Hematopoietic multipotent progenitor cell (in vitro differentiated cells): ENCODE results near the gene VTI1A. TPM values are rescaled to one million over a fixed set of nuclear protein-coding genes. Genes with fewer than 3 reads are reported as not detected.
"Not testable (repeated sequence)": the region's sequence is repeated elsewhere in the genome, so short reads cannot be mapped to it uniquely, and the experiment has no call there.

ENCODE experiments used
- DNase-seq, 3 donors: peaks; one replicate each; pipeline ENCODE4 v3.0.0-alpha.2; 2011 to 2015; ENCODE audit warnings: low read depth in 2 of 3, low spot score in 2 of 3
- total RNA-seq: library from RNA; depleted of rRNA; stranded (reverse); fragments of >200 nt; gene quantifications from one replicate; pipeline ENCODE4 v1.2.3, GENCODE V29; 2012

Gene VTI1A
- total RNA-seq, 1 donor, result 20.7 TPM

- DNase-seq, result no peak
Observed at GRCh38 chr10:112584276-112584675, 137.3 kb downstream of the VTI1A start.

DNA sequence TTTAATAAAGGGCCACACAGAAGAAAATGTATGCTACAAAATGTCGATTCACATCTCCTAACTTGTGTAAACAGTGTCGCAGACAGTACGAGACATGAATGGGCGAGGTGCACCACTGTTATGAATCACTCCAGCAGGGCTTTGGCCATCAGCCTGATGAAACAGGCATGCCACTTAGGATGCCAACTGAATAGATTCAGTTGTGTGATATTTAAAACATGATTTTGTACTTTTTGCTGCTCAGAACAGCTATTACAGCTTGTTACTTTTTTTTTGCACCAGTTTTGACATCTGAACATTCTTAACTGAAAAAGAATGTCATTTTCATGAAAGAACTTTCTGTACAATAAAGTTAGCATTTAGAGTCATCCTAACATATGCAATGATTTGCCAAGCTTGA, 138.1 kb downstream of the VTI1A start:
- DNase-seq, result no peak

GRCh38 chr10:112585960-112586359, 138.9 kb downstream of the VTI1A start:
- DNase-seq, result no peak

GRCh38 chr10:112587729-112588128, 140.7 kb downstream of the VTI1A start:
- no peak for DNase-seq

DNA sequence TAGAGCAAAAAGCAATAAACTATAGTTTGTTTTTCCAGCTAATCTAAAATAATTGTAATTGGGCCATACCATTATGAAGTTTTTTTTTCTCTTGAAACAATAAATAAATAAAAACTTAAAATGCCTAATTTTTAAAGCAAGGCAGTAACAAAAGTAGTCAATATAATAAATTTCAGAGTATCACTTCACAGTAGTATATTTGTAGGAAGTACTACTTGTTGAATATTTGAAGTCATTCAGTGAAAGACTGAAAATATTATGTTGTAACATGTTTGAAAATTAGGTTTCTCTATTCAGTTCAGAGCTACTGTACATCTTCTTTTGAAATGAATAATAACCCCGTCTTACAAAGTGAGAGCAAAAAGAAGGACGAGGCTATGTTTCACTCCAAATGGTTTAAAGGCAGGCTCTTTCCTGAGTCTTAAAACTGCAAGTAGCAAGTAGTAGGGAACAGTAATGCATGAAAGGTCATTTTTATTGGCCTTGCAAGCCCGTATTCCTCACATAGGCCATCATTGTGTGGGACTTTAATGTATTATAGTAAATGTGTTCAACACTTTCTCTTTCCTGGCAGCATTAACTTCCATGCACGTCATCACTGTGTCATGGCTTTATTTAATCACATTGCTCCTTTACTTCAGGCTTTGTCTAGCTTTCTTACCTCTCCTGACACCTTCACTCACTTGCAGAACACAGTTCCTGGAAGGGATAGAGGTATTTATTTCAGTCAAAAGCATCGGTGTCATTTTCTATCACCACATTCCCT, 141.4 kb downstream of the VTI1A start:
- DNase-seq, result no peak

DNA sequence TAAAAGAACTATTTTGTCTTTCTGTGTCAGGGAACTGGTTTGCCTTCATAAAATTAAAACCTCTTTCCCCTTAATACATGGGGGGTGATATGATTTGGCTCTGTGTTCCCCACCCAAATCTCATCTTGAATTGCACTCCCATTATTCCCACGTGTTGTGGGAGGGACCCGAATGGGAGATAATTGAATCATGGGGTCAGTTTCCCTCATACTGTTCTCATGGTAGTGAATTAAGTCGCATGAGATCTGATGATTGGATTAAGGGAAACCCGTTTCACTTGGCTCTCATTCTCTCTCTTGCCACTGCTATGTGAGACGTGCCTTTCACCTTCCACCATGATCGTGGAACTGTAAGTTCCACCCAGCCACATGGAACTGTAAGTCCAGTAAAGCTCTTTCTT, 142.1 kb downstream of the VTI1A start:
- no peak for DNase-seq

- DNase-seq, result not testable (repeated sequence)
Observed at GRCh38 chr10:112590786-112591185, 143.8 kb downstream of the VTI1A start.

DNA sequence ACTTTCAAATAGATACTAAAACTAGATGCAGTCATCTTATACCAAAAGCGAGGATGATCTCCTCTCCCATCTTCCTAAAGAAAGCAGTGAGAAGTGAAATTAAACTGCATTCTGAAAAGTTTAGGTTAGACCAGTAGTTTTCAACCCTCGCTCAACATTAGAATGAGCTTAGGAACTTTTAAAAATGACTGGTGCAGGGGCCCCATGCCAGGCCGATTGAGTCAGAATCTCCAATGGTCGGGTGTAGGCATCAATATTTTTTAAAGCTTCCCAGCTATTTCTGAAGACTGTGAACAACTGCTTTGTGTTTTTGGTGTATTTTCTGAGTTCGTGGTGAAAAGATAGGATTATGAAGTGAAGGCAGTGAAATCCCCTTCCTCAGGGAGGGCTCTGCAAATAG, 146.0 kb downstream of the VTI1A start:
- DNase-seq, result no peak

DNA sequence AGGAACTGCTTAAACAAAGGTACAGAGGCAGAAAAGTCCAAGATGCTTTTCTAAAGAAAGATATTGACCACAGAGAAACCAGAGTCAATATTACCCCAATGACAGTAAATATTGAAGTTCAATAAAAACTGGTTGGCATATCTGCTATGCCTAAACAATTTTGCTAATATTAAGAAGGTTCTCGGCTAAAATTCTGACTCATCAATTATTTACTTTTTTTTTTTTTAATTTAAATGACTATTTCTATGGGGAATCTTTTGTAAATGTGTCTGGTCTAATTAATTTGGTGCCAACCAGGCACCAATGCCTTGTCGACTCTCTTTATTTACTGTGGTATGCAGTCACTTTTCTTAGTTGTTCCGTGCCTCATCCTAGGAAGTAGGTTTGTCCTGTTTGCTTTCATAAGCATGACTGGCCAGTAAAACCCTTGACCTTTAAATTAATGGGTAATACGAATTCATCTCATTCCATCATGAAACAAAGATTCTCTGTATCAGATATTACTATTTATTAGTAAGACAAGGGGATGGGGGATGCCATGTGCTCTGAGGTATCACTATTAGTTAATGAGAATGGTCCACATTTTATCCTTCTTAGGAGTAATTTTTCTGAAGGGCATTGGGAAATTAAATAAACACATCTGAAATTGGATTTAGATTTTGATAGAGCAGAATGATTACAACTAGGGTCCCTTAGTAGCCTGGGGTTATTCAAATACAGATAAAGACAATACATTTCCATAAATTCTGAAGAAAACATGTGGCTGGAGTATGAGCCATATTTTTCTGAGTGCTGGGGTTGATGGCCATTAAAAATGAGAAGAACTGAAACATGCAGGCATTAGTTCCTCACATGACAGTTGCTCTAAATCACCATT, 154.4 kb downstream of the VTI1A start:
- no peak for DNase-seq

DNA sequence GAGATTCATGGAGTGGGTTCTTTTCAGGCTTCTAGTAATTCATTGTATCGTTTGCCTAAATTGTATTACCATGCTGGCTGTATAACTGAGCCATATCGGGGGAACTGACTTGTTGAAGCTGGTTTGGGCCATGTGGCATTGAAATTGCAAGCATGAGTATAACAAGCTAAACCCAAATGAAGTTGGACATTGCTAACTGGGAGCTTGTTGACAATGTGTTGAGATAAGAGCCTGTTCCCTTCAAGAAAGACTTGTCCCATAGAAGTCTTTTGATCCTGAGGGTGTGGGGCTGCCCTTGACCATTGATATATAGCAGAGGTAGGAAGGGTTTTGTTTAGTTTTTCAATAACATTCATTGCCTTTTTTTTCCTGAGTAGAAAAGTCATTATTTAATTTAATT, 156.0 kb downstream of the VTI1A start:
- no peak for DNase-seq

DNA sequence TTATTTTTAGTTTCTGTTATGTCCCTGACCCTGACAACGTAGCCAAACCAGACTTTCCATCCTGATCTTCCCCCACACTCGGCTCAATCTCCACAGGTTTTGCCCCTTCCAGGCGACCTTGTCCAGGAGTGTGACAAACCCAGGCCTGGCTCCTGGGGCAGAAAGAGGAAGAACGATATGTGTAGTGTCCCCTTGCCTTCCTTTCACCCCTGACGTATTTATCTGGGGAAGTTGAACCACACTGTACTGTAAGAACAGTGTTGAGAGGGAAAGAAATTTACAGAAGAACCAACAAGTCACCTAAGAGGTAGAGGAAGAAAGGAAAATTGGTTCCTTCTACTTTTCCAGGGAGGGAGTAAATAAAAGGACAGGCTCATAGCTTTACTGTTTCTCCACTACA, 158.0 kb downstream of the VTI1A start:
- DNase-seq, result peak in 1 of 3 donors; percentile 32

- no peak for DNase-seq
Observed at GRCh38 chr10:112607506-112607905, 160.5 kb downstream of the VTI1A start.

- DNase-seq, result no peak
Observed at GRCh38 chr10:112613620-112614019, 166.6 kb downstream of the VTI1A start.

DNA sequence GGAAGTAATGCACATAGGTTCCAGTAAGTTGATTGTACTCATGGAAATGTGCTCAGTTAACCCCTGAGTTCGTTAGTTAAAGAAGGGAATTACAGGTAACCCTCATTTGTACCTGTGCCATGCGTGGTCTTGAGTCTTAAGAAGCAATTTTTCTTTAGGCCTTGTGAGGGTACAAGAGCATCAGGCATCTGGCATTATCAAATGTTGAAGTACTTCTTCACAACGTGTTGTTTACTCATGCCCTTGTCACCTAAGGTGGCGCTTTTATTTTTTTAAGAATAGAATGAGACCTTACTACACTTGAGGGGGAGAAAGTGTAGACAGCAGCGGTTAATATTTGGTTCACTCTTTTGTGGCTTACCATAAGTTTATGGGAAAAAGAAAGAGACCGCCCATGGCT, 167.1 kb downstream of the VTI1A start:
- DNase-seq, result no peak

GRCh38 chr10:112614586-112614985, 167.6 kb downstream of the VTI1A start:
- no peak for DNase-seq

DNA sequence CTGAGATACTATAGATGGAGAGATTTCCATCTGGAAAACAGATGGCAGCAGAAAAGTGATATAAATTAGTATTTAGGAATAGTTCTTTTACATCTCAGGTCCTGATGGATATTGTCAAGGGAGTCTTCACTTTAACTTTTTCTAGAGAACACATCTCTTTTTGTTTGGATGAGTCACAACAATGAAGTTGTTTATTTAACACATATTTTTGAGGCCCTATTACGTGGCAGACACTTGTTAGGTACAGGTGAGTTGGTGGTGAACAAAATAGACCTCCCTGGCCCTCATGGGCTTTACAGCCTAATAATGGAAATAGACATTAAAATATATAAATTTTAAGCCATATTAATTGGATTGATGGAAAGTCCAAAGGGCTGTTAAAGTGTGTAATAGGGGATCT, 168.3 kb downstream of the VTI1A start:
- no peak for DNase-seq

DNA sequence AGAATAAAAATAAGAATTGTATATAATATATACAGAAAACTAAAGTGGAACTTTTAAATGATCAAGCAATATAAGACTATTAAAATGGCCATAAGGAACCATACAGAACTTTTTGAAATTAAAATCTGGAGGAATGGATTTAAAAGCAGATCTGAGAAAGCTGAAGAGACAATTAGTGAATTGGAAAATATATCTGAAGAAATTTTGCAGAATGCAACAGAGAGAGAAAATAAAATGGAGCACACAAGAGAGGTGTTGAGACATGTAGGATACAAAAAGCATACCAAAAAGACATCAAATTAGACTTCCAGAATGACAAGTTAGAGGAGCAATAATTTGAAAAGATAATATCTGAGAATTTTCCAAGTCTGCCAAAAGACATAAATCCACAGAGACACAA, 169.6 kb downstream of the VTI1A start:
- DNase-seq, result no peak

DNA sequence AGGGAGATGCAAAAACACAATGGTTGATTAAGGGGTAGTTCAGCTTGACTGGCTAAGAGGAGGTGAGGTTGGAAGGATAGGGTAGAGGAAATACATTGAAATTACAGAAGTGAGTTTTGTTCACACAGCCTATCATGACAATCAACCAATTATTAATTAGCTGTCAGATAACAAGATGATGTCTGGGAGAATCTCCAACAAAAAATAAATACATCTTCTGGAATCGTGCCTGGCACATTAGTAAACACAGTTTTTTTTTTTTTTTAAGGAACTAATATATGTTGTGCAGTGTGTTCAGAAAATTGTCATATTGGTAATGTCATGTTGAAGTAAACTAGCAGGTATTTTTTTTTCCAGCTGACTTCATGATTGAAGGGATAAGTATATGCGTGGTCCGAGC, 171.8 kb downstream of the VTI1A start:
- no peak for DNase-seq

- no peak for DNase-seq
Observed at GRCh38 chr10:112619556-112619955, 172.5 kb downstream of the VTI1A start.

DNA sequence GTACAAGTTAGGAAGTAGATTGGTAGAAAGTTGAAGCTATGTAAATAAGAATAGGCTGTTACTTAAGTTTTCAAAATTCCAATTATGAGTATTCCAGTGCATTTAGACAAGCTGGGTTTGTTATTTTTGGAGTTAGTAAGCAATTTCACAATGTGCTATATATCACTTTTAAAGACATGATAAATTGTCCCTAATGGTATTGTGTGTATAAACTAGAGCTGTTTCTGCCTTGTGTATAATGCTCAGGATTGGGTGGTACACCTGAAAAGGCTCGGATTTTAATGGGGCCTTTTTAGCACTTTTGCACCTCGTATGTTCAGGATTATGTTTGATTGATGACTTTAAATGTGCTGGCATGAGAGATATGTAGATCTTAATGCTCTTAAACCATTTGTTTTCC, 175.8 kb downstream of the VTI1A start:
- DNase-seq, result no peak

- no peak for DNase-seq
Observed at GRCh38 chr10:112624546-112625048, 177.6 kb downstream of the VTI1A start.
